ENCODE results near the gene PREX1. TPM values are rescaled to one million over a fixed set of nuclear protein-coding genes. Genes with fewer than 3 reads are reported as not detected.

PREX1 gene
- polyA plus RNA-seq, 1 experiment: 1.3 TPM

- no peak overlapping the region for H3K4me3 ChIP-seq (ENCODE audit: low read depth, low read length)
- no peaks in the 10 kb centered on the region for H3K27me3 ChIP-seq (ENCODE audit: control insufficient read depth, insufficient read depth, low read length)
- ChIA-PET CTCF (no interaction called here), POLR2A (no interaction called here)
- no peaks in the 10 kb centered on the region for H3K36me3 ChIP-seq (ENCODE audit: control insufficient read depth, insufficient read depth, low read length)
- TF ChIP-seq, protein P1, sequence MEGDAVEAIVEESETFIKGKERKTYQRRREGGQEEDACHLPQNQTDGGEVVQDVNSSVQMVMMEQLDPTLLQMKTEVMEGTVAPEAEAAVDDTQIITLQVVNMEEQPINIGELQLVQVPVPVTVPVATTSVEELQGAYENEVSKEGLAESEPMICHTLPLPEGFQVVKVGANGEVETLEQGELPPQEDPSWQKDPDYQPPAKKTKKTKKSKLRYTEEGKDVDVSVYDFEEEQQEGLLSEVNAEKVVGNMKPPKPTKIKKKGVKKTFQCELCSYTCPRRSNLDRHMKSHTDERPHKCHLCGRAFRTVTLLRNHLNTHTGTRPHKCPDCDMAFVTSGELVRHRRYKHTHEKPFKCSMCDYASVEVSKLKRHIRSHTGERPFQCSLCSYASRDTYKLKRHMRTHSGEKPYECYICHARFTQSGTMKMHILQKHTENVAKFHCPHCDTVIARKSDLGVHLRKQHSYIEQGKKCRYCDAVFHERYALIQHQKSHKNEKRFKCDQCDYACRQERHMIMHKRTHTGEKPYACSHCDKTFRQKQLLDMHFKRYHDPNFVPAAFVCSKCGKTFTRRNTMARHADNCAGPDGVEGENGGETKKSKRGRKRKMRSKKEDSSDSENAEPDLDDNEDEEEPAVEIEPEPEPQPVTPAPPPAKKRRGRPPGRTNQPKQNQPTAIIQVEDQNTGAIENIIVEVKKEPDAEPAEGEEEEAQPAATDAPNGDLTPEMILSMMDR (IDR thresholded peaks at IDR 0.05; ENCODE audit: insufficient read depth, low read depth, low read length): no peak
- no peak for DNase-seq (ENCODE audit: low read depth)
These were observed 136.3 kb downstream of the PREX1 start for GRCh38 chr20:48691523-48691922.

- TF ChIP-seq, protein P1 (IDR thresholded peaks at IDR 0.05; ENCODE audit: insufficient read depth, low read depth, low read length): no peak
- H3K4me3 ChIP-seq (ENCODE audit: low read depth, low read length): no peak overlapping the region
- ChIA-PET POLR2A (no interaction called here), CTCF (no interaction called here)
- H3K27me3 ChIP-seq (ENCODE audit: control insufficient read depth, insufficient read depth, low read length): no peaks in the 10 kb centered on the region
- no peaks in the 10 kb centered on the region for H3K36me3 ChIP-seq (ENCODE audit: control insufficient read depth, insufficient read depth, low read length)
- DNase-seq (ENCODE audit: low read depth): no peak
These were observed 136.9 kb downstream of the PREX1 start for GRCh38 chr20:48690888-48691287.

DNA sequence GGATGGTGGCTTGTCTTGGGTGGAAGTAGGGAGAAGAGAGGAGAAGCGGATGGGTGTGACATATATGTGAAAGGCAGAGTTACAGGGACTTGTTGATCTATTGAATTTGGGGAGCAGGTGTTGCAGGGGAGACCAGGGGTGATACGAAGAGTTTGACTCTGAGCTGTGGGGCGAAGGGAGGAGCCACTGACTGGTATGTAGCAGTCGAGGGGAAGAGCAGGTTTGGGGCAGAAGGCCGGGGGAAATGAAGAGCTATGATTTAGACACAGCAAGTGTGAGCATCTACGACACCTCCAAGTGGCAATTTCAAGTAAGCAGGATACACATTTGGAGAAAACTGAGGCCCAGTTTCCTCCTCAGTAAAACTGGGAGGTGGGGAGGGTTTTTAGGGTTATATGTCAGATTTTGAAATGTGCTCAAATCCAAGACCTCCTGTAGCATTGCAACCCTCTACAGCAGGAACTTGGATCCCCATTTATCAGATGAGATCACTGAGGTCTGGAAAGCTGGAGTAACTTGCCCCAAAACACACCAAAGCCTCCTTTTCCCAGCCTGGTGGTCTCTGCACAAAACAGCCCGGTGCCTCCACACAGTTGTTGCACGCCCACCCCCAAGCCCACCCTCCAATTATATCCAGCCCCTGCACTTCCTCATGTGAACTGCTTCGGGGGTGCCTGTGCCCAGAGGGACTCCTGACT, 137.8 kb downstream of the PREX1 start:
- POLR2A ChIA-PET: no interaction called here
- CTCF ChIA-PET: interaction anchor here (1.0 kb wide), 1 partner anchor 70 kb away, joined by 3 read pairs; no protein-coding TSS in a partner anchor
- Histone ChIP-seq H3K4me3 (ENCODE audit: low read depth, low read length) (no peak overlapping the region), H3K36me3 (ENCODE audit: control insufficient read depth, insufficient read depth, low read length) (no peaks in the 10 kb centered on the region), H3K27me3 (ENCODE audit: control insufficient read depth, insufficient read depth, low read length) (no peaks in the 10 kb centered on the region)
- TF ChIP-seq, protein P1 (IDR thresholded peaks at IDR 0.05; ENCODE audit: insufficient read depth, low read depth, low read length): no peak
- DNase-seq (ENCODE audit: low read depth): no peak

- Histone ChIP-seq H3K4me3 (ENCODE audit: low read depth, low read length) (no peak overlapping the region), H3K36me3 (ENCODE audit: control insufficient read depth, insufficient read depth, low read length) (no peaks in the 10 kb centered on the region), H3K27me3 (ENCODE audit: control insufficient read depth, insufficient read depth, low read length) (no peaks in the 10 kb centered on the region)
- ChIA-PET POLR2A (no interaction called here), CTCF (interaction anchor here (1.0 kb wide), 1 partner anchor 69 kb away, joined by 3 read pairs; no protein-coding TSS in a partner anchor)
- TF ChIP-seq, protein P1 (IDR thresholded peaks at IDR 0.05; ENCODE audit: insufficient read depth, low read depth, low read length): no peak
- no peak for DNase-seq (ENCODE audit: low read depth)
These were observed 138.4 kb downstream of the PREX1 start for GRCh38 chr20:48689388-48689787.

DNA sequence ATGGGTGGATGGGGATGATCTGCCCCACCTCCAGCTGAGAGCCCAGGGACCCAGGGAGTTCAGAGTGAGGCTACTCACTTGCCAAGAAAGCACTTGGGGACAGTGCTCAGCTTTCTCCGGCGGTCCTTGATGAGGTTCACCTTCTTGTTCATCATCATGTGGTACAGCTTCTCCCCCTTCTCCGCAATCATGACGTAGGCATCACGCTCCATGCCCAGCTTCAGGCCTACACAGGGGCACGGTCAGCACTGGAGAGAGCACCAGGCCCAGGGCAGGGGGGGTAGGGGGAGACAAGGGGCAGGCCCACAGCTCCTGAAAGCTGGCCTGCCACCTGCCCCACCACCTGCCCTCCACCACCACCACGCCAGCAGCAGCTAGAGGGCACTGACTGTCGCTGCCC, 139.2 kb downstream of the PREX1 start:
- TF ChIP-seq, protein P1 (IDR thresholded peaks at IDR 0.05; ENCODE audit: insufficient read depth, low read depth, low read length): no peak
- POLR2A ChIA-PET: no interaction called here
- H3K27me3 ChIP-seq (ENCODE audit: control insufficient read depth, insufficient read depth, low read length): no peaks in the 10 kb centered on the region
- H3K36me3 ChIP-seq (ENCODE audit: control insufficient read depth, insufficient read depth, low read length): no peaks in the 10 kb centered on the region
- DNase-seq (ENCODE audit: low read depth): no peak
- CTCF ChIA-PET: interaction anchor here (1.2 kb wide), 1 partner anchor 31 kb away, joined by 3 read pairs; no protein-coding TSS in a partner anchor
- H3K4me3 ChIP-seq (ENCODE audit: low read depth, low read length): no peak overlapping the region

Data from BJ (cell line).